GM21825 (cell line): ENCODE measurements around the gene TOMM34.

Source experiments
- ATAC-seq: cut with Tn5 transposase; IDR thresholded peaks from one replicate; pipeline ENCODE4 v1.9.1; 2021; ENCODE audit warnings: mild to moderate bottlenecking, moderate library complexity; ENCODE audit not compliant: unreplicated experiment

TOMM34 gene

GRCh38 chr20:44897133-44897532, 63.1 kb downstream of the TOMM34 start:
- ATAC-seq, result no peak

- ATAC-seq, result no peak
Measured at GRCh38 chr20:44896583-44896982, 63.6 kb downstream of the TOMM34 start.

DNA sequence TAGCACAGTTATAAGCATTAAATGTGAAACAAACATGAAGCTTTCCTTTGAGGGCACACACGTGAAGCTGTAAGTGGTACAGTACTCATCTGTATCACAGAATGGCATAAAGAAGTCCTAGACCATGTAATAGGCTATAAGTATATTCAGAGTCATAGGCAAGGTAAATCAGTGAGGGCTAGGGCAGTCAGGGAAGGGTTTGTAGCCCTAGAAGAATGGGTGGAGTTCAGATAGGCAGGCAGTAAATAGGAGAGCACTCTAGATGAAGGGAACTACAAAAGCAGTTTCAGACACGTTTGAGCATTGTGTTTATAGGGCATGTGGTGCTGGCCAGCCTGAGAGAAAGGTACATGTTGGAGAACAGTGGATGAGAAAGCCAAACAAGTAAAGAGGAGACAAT, 65.2 kb downstream of the TOMM34 start:
- ATAC-seq, result no peak
